ENCODE data around the gene KIAA1549. TPM values are rescaled to one million over a fixed set of nuclear protein-coding genes. Genes with fewer than 3 reads are reported as not detected.

KIAA1549 gene
- total RNA-seq, 1 donor from 2014 or later = 6.3 TPM

DNA sequence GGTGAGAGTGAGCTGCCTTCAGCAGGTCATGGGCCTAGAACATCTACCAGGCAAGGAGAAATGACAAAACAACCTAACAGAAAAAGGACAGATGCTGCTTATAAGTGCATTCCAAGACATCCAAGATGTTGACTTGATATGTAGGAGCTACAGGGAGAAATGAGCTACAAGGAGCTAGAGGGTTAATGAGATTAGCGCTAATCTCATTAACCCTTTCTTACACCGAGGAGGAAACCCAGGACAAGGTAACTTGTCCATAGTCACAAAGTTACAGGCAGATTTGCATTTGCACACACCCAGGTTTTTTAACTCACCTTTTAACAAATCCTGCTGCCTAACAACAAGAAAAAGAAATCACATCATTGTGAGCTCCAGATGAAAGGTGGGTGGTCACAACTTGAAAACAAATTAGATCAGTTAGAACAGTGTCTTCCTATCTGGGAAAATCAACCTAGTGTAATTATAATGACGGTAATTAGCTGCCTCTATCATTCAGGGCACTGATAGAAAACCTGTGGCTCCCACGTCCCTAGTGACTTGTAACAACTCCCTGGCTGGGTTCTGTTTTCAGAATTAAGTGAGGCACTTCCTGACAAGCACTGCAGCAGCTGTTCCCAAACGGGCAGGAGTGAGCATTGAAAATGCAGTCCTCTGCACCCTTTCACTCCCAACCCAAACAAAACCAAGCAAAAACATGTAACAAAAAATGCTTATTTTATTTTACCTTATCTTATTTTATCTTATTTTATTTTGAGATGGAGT lies 5.7 kb downstream of the KIAA1549 start:
- DNase-seq (ENCODE audit: low spot score) = no peak

DNA sequence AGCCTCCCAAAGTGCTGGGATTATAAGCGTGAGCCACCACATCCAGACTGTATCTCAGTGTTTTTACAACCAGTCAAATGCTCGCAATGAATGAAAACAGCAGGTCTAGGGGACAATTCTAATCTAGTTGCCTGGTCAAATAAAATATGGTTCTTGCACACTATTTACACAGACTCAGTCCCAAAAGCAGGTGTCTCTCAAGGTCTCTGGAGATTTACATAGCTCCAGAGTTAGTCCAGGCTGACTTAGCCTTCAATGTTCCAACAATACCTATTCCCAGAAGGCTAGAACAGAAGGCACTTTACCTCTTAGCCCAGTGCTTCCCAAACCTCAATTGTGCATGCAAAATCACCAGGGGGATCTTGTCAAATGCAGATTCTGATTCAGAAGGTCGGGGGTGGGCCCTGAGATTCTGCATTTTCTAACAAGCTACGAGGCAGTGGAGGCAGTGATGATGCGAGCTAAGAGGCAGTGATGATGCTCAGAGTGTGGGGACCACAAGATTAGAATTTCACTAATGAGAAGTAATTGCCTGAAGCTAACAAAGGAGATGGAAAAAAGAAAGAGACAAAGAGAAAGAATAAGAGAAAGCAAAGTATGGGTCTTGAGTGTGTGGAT lies 6.4 kb downstream of the KIAA1549 start:
- no peak for DNase-seq (ENCODE audit: low spot score)

DNA sequence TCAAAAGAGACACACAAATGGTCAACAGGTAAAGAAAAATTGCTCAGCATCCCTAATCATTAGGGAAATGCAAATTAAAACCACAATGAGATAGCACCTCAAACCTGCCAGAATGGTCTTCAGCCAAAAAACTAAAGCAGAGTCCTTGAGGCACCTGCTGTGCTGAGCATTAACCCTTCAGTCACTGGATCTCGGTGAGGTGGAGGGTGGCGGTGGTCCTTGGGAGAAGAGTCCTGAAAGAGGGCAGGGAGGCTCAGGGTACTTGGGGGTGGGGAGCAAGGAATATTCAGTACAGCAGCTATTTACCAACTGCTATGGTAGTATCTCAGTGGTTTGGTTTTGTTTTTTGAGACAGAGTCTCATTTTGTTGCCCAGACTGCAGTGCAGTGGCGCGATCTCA lies 7.1 kb downstream of the KIAA1549 start:
- no peak for DNase-seq (ENCODE audit: low spot score)

DNA sequence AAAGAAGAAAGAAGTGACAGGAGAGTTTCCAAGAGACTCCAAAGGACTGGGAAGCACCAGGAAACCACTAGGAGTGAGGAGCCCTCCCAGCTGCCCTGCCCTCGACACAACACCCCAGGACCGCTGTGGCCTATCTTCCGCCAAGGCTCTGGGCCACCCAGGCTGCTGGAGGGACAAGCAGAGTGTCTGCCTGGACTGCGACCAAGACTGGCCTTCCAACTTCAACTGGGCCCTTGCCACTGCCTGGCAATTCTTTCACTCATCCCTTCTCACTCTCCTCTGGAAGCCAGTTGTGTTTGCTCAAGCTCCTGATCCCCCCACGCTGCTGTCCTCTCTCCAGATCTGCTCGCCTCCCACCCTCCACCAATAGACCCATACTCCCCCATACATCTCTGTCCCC lies 10.2 kb downstream of the KIAA1549 start:
- DNase-seq (ENCODE audit: low spot score) = no peak

DNA sequence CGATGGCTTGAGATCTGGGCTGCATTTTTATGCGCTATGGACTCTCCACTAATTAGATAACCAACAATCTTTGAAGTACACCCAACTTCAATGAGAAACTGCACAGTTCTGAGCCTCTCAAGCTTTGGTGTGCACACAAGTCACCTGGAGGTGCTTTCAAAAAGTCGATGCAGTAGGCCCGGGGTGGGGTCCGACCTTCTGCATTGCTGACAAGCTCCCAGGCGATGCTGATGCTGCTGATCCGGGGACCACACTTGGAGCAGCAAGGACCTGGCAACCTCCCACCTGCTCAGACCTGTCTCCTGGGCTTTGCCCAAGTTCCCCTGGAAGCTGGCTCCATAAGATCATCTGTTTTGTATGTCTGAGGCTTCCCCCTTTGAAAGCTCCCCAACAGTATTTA lies 10.7 kb downstream of the KIAA1549 start:
- DNase-seq (ENCODE audit: low spot score) = no peak

DNA sequence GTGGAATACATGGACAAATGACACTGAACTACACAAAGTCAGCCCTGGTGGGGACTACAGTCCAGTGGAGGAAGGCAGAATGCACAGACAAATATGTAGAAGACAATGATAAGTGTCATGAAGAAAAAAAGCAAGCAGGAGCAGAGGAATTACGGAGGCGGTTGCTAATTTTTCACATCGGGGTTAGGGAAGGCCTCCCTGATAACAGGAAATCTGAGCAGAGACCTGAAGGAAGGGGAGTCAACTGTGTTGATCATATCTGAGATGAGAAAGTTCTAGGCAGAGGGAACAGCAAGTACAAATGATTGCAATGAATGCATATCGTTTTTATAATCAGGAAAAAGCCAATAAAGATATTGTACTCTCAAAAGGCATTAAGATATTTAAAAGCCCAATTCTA lies 14.0 kb downstream of the KIAA1549 start:
- no peak for DNase-seq (ENCODE audit: low spot score)

DNA sequence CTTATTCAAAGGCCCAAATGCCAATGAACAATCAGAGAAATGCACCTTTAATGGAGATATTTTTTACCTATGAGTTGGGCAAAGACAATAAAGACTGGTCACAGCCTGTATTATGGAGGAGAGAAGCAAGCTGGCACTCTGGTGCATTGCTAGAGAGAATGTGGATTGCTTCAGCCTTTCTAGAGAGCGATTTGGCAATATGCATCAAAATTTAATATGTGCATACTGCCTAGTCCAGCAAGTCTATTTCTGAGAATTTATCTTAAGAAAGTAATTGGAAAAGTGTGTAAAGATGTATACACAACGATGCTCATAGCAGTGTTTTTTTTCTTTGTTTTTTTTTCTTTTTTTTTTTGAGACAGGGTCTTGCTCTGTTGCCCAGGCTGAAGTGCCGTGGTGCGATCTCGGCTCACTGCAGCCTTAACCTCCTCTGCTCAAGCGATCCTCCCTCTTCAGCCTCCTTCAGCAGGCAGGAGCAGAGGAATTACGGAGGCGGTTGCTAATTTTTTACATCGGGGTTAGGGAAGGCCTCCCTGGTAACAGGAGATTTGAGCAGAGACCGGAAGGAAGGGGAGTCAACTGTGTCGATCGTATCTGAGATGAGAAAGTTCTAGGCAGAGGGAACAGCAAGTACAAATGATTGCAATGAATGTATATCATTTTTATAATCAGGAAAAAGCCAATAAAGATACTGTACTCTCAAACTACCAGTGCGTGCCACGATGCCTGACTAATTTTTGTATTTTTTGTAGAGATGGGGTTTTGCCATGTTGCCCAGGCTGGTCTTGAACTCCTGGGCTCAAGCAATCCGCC lies 16.4 kb downstream of the KIAA1549 start:
- no peak for DNase-seq (ENCODE audit: low spot score)

DNA sequence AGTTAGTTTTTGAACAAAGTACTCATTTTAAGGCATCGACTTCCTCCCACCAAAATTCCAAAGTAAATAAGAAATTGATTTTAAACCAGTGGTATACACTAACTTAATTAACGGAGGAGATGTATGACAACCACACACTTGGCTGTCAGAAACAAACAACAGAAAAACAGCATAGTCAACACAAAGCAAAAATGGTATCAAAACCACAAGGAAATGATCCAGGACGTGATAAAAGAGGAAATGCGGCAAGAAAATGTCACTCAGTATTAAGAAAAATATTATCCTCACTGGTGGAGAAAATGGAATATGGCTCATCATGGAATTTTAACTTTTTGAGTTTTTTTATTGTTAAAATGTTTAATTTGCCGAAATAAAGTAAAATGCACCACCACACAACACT lies 17.5 kb downstream of the KIAA1549 start:
- DNase-seq (ENCODE audit: low spot score) = no peak

DNA sequence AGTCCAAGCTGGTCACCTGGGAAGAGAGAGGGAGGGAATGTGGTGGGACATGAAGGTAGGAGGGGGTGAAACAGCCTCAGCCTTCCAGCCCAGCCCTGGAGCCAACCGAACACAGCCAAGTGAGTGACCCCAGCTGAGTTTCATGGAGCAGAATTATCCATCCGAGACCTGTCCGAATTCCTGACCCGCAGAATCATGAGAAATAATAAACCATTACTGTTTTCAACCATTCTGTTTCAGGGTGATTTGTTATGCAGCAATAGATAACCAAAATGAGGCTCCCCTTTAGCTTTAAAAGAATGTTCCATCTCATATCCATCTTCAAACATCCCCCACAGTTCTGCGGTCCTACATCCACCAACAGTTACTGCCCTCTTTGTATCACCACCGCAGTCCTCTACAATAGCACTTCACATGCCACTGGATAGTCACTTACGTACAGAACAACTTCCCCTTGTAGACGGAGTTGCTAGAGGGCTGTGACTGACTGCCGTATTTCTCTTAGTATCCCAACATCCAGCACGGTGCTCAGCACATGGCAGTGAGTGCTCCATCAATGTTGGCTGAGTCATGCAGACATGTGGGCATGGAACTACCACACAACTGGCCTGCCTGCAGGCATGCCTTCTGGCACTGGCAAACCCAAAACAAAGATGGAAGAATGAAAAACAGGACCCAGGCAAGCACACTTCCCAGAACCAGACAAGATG lies 18.5 kb downstream of the KIAA1549 start:
- no peak for DNase-seq (ENCODE audit: low spot score)

DNA sequence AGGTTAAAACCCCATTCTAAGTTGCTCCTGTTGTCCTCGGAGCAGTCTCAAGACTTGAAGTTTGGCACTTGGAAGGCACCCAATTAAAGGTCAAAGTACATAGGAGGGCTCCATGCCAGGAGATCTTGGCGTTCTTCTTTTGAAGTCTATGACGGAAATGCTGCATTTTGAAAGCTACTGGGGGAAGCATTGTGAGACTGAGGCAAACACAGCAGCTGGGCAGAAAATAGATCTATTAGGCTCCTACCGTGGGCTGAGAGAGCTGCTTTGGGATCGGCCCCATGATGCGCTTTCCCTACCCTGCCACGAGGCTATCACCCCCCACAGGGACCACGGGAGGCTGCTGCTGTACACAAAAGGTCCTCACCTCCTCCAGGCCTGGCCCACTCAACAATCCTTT lies 20.0 kb downstream of the KIAA1549 start:
- no peak for DNase-seq (ENCODE audit: low spot score)

DNA sequence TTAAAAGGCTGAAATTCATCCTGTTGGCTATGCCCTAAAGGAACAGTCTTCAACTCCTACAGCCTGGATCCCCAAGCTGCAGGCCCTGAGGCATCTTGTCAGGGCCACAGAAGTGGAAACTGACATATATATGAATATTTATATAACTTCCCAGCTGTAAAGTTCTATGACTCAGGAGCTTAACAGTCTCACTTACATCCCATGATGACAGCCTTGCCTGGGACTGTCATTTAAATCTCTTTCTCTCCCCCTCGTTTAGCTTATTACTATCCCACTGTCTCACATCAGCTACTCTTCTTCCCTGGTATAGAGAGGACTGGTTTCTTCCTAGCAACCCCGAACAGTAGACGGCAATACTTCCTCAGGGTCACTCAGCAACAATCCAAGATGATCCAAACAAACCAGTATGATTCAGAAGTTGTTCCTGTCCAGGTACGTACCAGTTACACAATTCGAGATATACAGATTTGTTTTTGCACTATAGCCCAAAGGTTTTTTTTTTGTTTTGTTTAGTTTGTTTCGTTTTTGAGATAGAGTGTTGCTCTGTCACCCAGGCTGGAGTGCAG lies 22.7 kb downstream of the KIAA1549 start:
- no peak for DNase-seq (ENCODE audit: low spot score)

DNA sequence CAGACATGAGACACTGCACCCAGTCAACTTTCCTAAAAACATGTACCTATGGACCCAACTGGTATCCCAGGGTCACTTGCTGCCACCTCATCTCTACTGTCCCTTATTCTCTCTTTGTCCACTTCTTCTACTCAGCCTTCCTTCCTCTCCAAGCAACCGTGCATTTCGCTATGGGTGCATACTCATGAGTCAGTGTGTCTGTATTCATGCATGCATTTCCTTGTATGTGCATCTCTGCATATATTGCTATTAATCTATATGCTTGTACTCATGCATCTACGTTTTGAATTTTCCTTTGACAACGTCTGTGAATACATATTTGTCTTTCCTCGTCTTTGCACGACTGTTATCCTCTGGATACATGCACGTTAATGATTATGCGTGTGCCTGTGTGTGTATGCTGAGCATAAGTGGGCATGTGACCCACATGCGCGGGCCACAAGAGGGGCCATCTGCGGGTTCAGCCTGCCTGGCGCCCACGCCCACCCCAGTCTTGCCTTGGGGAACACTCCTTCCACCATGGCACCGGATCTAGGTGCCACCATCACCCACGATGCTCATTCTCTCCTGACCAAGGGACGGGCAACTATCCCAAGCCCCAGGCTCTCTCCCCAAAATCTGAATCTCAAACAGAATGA lies 23.3 kb downstream of the KIAA1549 start:
- DNase-seq (ENCODE audit: low spot score) = no peak

DNA sequence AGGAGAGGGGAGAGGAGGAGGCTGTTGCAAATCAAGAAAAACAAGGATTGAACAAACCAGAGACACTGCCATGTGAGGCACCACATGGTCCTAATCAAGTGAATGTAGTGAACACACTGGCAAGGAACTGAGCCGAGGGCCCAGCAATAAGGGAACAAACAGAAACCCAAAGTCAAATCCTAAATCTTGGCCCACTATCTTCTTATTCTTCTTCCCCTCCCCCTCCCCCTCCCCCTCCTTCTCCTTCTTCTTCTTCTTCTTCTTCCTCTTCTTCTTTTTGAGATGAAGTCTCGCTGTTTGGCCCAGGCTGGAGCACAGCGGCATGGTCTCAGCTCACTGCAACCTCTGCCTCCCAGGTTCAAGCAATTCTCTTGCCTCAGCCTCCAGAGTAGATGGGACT lies 24.0 kb downstream of the KIAA1549 start:
- DNase-seq (ENCODE audit: low spot score) = no peak

DNA sequence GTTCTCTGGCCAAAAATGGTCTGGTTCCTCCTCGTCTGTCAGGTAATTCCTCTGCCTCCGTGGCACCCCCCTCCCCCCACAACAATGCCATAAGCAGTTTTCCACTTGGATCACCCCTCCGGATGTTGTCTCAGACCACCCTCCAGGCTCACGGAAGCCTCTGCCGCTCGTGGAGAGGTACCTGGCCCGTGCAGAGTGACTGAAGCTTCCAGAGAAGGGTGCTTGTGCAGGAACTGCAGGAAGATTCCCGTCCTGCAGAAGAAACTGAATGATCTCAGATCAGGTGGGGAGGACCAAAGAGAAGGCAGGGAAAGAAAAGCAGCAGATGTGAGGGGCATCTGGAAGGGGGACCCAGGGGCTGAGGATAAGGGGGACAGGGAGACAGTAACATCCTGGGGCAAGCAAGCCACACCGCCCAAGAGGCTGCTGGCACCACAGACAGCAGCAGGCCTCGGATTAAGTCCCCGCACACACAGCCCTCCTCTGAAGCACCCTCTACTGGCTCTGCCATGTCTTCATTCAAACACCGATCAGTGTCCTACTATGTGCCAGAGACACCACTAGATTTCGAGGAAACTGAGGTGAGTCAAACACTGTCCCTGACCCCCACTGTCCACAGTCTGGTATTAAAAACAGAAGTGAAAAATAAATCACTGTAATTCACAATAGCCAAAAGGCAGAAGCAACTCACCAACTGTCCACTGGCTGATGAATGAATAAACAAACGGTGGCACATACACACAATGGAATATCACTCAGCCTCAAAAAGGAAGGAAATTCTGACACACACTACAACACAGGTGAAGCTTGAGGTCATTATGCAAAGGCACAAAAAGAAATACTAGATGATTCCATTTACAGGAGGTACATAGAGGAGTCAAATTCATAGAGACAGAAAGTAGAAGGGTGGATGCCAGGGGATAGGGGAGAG lies 26.4 kb downstream of the KIAA1549 start:
- DNase-seq (ENCODE audit: low spot score) = no peak

DNA sequence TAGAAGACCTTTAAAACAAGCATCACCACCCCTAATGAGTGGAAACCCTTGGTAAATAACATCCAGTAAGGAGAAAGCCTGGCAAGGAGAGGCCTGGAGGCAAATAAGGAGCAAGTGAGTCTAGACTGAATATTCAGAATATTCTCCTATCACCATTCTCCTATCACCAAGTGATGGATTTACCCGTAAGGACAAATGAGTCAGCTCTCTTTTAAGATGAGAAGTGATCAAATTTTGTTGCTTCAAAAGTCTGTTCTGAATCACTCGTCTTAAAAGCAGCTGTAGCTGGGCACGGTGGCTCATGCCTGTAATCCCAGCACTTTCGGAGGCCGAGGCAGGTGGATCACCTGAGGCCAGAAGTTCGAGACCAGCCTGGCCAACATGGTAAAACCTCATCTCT lies 28.4 kb downstream of the KIAA1549 start:
- DNase-seq (ENCODE audit: low spot score) = no peak

DNA sequence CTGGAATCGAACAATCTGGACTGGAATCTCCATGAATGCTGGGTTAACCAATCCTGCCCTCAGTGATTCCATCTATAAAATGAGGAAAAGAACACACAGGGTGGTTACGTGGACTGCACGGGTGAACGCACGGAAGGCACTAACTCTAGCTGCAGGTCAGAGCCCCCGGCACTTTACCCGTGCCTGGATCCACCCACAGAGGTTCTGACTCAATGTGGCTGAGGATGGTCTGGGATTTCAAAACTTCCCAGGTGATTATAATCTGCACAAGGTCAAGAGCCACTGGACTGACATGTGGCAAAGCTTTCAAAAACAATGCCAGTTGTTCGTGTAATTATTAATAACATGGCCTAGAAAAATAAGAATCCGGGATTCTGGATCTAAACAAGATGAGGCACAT lies 29.2 kb downstream of the KIAA1549 start:
- DNase-seq (ENCODE audit: low spot score) = no peak

DNA sequence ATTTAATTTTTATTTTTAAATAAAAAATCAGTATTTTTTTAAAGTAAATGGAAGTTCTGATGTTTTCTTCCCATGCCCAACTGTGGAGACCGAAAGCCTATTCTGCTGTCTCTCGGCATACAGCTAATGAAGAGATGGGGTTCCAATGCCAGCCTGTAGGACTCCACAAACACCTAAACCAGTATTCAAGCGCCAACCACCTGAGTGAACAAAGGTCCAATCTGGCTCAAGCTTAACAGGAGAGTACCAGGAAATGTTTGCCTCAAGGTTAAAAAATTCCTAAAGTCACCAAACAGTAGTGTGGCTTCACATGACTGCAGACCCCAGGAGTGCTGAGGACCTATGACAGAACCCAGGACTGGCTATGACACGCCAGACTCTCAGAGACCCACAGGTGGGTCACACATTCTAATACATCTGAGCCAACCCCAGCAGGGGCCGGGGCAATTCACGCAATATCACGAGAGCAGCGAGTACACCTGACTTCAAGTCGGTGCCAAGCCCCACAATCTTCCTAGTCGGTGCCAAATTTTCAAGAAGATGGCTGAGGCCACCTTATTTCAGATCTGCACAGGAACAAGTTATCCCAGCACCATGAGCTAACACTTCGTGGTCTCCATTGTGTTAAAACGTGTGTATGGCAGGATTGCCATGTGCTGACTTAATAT lies 31.6 kb downstream of the KIAA1549 start:
- no peak for DNase-seq (ENCODE audit: low spot score)

DNA sequence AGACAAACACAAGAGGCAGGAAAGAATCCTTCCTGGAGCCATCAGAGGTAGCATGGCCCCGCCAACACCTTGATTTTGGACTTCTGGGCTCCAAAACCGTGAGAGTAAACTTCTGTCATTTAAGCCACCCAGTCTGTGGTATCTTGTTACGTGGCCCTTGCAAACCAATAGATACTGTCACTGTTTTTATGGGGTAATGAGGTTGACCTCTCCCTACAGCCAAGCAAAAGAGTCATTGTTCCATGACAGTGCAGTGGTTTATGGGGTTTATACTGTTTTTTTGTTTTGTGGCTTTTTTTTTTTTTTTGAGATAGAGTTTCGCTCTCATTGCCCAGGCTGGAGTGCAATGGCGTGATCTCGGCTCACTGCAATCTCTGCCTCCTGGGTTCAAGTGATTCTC lies 32.8 kb downstream of the KIAA1549 start:
- no peak for DNase-seq (ENCODE audit: low spot score)

DNA sequence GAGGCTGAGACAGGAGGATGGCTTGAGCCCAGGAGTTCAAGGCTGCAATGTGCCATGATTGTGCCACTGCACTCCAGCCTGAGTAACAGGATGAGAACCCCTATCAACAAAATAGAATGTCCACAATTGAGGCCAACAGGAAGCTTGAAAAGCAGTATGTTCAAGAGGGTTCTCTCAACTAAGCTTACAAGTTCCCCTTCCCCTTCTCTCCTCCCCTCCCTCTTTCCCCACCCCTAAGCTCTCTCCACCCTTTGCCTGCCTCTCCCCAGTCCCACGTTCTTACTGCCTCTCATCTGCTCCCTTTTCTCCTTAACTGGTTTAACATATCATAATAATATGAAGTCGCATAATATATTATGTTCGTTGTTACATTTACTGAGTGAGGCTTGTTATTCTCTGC lies 35.4 kb downstream of the KIAA1549 start:
- DNase-seq (ENCODE audit: low spot score) = no peak

DNA sequence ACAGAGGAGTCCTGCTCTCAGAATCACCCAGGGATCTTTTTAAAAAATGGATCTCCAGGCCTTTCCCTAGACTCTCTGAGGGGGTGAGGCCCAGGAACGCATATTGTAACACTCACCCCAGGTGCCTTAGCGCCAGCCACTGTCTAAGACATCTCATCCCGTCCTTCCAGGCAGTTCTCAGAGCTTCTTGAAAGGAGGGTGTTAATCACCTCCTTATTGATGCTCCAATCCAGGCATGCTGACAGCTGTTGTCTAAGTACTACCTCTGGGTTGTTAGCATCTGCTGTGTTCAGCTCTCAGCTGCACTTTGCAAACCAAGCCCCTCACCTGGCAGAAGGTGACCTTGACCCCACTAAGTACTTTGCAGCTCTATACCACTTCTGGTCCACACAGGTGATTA lies 36.0 kb downstream of the KIAA1549 start:
- DNase-seq (ENCODE audit: low spot score) = no peak

Data from ureter (tissue), 1 donor.